Left kidney (tissue), 1 donor: Measurements from ENCODE around the gene RALBP1. TPM values are rescaled to one million over a fixed set of nuclear protein-coding genes. Genes with fewer than 3 reads are reported as not detected.

Experiments used
- polyA plus RNA-seq: library from polyadenylated mRNA; unstranded; fragments of 120-200 nt; gene quantifications from one replicate; pipeline ENCODE4 v1.2.1, GENCODE V29; 2013; ENCODE audit not compliant: insufficient read length

Gene RALBP1
- polyA plus RNA-seq, 1 donor: 70.2 TPM

Other genes with a start within 250 kb of the RALBP1 start
- 80.8 TPM for gene TWSG1, start 140.7 kb upstream of the RALBP1 start, polyA plus RNA-seq
- 108 TPM for gene PPP4R1, start 139.0 kb downstream of the RALBP1 start, polyA plus RNA-seq
- 29.4 TPM for gene RAB31, start 232.8 kb downstream of the RALBP1 start, polyA plus RNA-seq